Brain microvascular endothelial cell (primary cell): ENCODE results near the gene TFR2.

Experiments
- DNase-seq: peaks from one replicate; pipeline ENCODE4 v3.0.0-alpha.2; 2020
- H3K27ac ChIP-seq: fragments of 250-450 bp; sonication (Bioruptor Pico); 2 replicates; pipeline ENCODE4 v1.5.1; 2020; ENCODE audit warnings: mild to moderate bottlenecking, moderate library complexity
- H3K27me3 ChIP-seq: fragments of 250-450 bp; sonication (Bioruptor Pico); replicated peaks from 2 replicates; pipeline ENCODE4 v1.5.1; 2020; ENCODE audit warnings: mild to moderate bottlenecking
- H3K36me3 ChIP-seq: fragments of 250-450 bp; sonication (Bioruptor Pico); replicated peaks from 2 replicates; pipeline ENCODE4 v1.5.1; 2020; ENCODE audit warnings: mild to moderate bottlenecking
- H3K4me3 ChIP-seq: 2 replicates; pipeline ENCODE4 v1.5.1; 2011; ENCODE audit warnings: low read depth, mild to moderate bottlenecking, control low read depth, low read length, moderate library complexity
- in situ Hi-C: cut with HindIII; loops from 2 replicates; pipeline ENCODE4 v1.10.0; 2017; ENCODE audit warnings: low sequenced_read_pairs, low pct_ligation_motif_present
- TF ChIP-seq, protein P1 (sequence below): IDR thresholded peaks from 2 replicates; pipeline ENCODE4 v1.5.1; 2011; ENCODE audit warnings: low read depth, mild to moderate bottlenecking, moderate library complexity, low read length, control low read depth, inconsistent platforms; ENCODE audit errors: missing control alignments

Gene TFR2

DNA sequence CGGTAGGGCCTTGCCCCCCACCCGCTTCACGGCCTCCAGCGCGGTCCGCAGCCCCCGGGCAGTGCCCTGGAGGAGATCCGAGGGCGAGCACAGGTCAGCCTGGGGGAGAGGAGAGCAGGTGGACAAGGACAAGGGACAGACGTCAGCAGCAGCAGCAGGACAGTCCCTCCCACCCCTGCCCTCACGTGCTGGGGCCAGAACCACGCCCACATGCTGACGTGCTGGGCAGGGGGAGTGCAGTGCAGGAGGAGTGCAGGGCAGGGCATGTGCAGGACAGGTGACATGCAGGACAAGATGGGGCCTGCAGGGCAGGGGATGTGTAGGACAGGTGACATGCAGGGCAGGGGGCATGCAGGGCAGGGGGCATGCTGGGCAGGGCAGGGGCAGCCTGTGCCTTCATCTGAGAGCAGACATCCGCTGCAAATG lies 66.1 kb downstream of the TFR2 start:
- in situ Hi-C loops, result no loop called here
- DNase-seq, result no peak
- TF ChIP-seq, protein P1, sequence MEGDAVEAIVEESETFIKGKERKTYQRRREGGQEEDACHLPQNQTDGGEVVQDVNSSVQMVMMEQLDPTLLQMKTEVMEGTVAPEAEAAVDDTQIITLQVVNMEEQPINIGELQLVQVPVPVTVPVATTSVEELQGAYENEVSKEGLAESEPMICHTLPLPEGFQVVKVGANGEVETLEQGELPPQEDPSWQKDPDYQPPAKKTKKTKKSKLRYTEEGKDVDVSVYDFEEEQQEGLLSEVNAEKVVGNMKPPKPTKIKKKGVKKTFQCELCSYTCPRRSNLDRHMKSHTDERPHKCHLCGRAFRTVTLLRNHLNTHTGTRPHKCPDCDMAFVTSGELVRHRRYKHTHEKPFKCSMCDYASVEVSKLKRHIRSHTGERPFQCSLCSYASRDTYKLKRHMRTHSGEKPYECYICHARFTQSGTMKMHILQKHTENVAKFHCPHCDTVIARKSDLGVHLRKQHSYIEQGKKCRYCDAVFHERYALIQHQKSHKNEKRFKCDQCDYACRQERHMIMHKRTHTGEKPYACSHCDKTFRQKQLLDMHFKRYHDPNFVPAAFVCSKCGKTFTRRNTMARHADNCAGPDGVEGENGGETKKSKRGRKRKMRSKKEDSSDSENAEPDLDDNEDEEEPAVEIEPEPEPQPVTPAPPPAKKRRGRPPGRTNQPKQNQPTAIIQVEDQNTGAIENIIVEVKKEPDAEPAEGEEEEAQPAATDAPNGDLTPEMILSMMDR, result no peak
- no peak overlapping the region for H3K27ac ChIP-seq
- no peaks in the 10 kb centered on the region for H3K27me3 ChIP-seq
- no peak overlapping the region for H3K4me3 ChIP-seq
- peaks cover 59% of the 10 kb centered on the region for H3K36me3 ChIP-seq

DNA sequence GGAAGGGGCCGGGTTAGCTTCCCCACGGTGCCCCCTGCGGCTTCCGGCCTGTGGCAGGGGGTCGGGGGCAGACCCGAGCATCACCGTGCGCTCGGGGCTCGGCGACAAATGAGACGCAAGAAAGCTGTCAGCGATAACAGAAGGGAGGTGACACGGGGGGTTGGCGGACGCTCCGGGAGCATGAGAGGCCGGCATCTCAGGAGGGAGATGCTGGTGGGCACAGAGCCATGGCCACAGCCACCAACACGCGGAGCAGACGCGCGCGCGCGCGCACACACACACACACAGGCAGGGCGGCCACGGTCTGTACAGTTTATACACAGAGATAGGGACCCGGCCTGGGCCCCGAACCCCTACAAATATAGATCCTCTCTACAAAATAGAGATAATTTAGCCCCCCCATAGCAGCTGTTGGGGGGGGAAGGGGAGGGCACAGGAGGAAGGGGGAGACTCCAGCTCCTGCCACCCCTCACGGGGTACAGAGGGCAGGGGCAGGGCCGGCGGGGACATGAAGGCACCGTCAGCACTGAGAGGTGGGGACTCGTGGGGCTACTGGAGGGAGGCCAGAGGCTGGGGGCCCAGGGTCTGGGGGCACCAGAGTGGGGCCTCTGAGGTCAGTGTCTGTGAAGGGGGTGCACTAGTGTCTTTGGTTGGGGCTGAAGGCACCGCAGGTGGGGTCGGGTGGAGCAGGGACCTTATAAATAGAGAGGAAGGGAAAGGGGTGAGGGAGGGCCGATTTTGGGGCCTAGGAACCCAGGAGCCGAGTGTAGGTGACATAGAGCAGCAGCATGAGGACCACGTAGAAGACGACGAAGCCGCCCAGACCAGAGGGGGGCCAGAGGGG lies 66.8 kb downstream of the TFR2 start:
- TF ChIP-seq, protein P1, result no peak
- no peak overlapping the region for H3K27ac ChIP-seq
- in situ Hi-C loops, result no loop called here
- H3K36me3 ChIP-seq, result peaks cover 53% of the 10 kb centered on the region
- H3K4me3 ChIP-seq, result no peak overlapping the region
- no peaks in the 10 kb centered on the region for H3K27me3 ChIP-seq
- no peak for DNase-seq

DNA sequence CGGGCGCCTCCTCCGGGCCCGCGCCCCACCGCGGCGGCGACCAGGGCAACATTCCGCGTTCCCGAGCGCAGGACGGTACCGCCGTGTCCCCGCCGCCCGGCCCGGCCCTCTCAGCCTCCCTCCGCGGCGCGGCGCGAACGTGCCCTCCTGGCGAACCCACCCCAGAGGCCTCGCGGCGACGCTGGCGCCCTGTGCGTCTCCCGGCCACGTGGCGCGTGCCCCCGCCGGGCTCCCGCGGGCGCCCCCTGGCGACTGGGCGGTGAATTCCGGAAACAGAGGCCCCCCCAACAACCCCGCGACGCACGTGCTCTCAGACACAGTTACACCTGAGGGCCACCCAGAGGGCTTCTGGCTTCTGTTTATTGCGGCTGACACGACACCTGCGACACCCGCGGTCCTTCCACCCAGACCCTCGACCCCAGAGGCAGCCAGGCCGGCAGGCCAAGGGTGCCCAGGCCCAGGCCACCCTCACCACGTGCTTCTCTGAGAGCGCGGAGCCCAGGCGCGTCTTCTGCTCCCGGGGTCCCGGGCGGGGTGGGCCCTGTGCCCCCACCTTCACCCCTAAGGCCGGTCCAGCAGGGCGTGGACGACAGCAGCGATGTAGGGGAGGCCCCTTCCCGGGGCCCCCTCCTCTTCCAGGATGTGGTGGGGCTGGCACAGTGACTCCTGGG lies 67.5 kb downstream of the TFR2 start, which contains the start of gene SAP25:
TSS of gene SAP25 (minus strand) at position 210 of the 671 bp plus-strand sequence. CDS start at position 52, 158 bp downstream.
- DNase-seq, result no peak
- Histone ChIP-seq H3K4me3 (no peak within 1 kb of the TSS), H3K36me3 (peaks cover 49% of the 10 kb centered on the region), H3K27ac (no peak within 1 kb of the TSS), H3K27me3 (no peaks in the 10 kb centered on the region)
- in situ Hi-C loops, result no loop called here
- TF ChIP-seq, protein P1, result peak; percentile 15

DNA sequence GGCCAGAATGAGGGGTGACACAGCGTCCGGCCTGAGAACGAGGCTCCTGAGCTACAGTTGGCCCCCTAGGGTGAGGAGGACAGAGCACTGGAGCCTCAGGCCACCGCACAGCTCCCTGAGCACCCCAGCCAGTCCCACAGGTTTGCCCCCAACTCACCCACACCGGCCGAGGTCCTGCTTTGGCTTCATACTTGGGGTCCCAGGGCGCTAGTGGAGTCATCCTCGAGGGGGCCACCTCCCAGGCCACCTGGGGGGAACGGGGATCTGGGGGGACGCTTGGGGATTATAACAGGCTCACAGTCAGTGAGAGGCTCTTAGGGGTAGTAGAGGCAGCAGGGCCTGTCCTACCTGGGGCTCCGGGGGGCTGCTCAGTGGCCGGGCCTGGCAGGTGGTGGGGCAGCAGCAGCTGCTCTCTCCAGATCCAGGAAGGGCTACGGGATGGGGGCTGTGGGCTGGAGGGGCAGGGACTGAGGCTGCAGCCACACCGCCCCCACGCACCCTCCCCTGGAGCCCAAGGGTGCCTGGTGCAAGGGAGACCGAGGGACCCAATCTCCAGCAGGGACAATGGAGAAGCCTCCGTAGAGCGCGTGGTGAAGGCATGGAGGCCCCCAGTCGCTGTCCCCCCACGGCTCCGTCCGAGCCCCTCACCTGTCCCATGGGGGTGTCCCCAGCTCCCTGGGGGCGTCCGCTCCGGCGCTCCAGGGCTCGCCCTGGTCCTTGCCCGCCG lies 68.2 kb downstream of the TFR2 start:
- TF ChIP-seq, protein P1, result no peak
- in situ Hi-C loops, result no loop called here
- H3K4me3 ChIP-seq, result no peak overlapping the region
- no peaks in the 10 kb centered on the region for H3K27me3 ChIP-seq
- no peak for DNase-seq
- H3K27ac ChIP-seq, result no peak overlapping the region
- H3K36me3 ChIP-seq, result peaks cover 42% of the 10 kb centered on the region

DNA sequence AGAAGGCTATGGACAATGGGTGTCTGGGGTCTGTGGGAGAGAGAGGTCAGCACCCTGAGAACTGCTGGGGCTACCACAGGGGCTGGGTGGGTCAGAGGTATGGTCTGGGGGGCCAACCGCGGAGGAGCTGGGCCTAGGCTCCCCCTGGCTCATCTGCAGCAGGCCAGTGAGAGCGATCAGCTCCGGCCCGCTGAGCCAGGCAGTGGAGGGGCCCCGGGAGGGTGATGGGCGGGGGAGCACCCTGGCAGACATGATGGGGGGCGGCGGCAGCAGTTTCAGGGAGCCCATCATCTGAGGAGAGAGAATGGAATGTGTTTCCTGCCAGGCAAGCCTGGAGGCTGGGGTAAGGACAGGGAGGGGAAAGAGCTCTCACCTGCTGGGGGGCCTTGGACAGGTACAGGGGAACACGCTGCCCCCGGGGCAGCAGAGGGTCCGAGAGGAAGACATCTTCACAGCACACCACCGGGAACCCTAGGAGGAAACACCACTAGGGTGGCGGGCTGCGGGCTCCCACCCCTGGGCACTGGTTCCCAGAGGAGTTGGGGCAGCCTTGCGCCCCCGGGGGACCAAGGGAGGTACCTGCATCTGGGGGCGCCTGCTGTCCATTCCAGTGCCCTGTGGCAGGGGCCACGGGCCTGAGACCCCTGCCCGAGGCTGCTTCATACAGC lies 68.9 kb downstream of the TFR2 start:
- H3K36me3 ChIP-seq, result peaks cover 35% of the 10 kb centered on the region
- in situ Hi-C loops, result no loop called here

More for the DNA sequence above, 68.9 kb downstream of the TFR2 start:
- no peak for DNase-seq
- Histone ChIP-seq H3K27ac (no peak overlapping the region), H3K4me3 (no peak overlapping the region), H3K27me3 (no peaks in the 10 kb centered on the region)
- TF ChIP-seq, protein P1, result no peak
